Measurements from ENCODE around the gene TSR2.

TSR2 gene

GRCh38 chrX:54439960-54440871 is at the start of gene TSR2:
TSS of gene TSR2 (plus strand) at chrX:54440404. CDS start at chrX:54440422, 18 bp downstream.
- peak; percentile 82 for DNase-seq

- no peak for DNase-seq
These were observed 43.1 kb upstream of the TSR2 start for GRCh38 chrX:54397113-54397512.

- no peak for DNase-seq
These were observed 32.9 kb upstream of the TSR2 start for GRCh38 chrX:54407266-54407665.

GRCh38 chrX:54411732-54412131 is 28.5 kb upstream of the TSR2 start:
- no peak for DNase-seq

GRCh38 chrX:54413753-54414152 is 26.5 kb upstream of the TSR2 start:
- peak; percentile 3 for DNase-seq

- DNase-seq = no peak
These were observed 24.5 kb upstream of the TSR2 start for GRCh38 chrX:54415534-54416350.

GRCh38 chrX:54416965-54417364 is 23.2 kb upstream of the TSR2 start:
- DNase-seq = no peak

GRCh38 chrX:54419559-54420302 is 20.5 kb upstream of the TSR2 start:
- no peak for DNase-seq

GRCh38 chrX:54422168-54422567 is 18.0 kb upstream of the TSR2 start:
- DNase-seq = no peak

GRCh38 chrX:54423161-54423888 is 16.9 kb upstream of the TSR2 start:
- peak; percentile 4 for DNase-seq

GRCh38 chrX:54427837-54428424 is 12.3 kb upstream of the TSR2 start:
- DNase-seq = no peak

- no peak for DNase-seq
These were observed 9.7 kb upstream of the TSR2 start for GRCh38 chrX:54430519-54430918.

- no peak for DNase-seq
These were observed 5.1 kb upstream of the TSR2 start for GRCh38 chrX:54435121-54435520.

- no peak for DNase-seq
These were observed 2.6 kb downstream of the TSR2 start for GRCh38 chrX:54442790-54443189.

GRCh38 chrX:54444752-54445151 is 4.5 kb downstream of the TSR2 start:
- no peak for DNase-seq

GRCh38 chrX:54446084-54446483 is 5.9 kb downstream of the TSR2 start:
- no peak for DNase-seq

- peak; percentile 7 for DNase-seq
These were observed 7.3 kb downstream of the TSR2 start for GRCh38 chrX:54447461-54447860.

GRCh38 chrX:54449929-54450328 is 9.7 kb downstream of the TSR2 start:
- no peak for DNase-seq

- DNase-seq = no peak
These were observed 12.7 kb downstream of the TSR2 start for GRCh38 chrX:54452920-54453319.

GRCh38 chrX:54470054-54470760 is 30.0 kb downstream of the TSR2 start:
- no peak for DNase-seq

All from activated CD4-positive, alpha-beta T cell treated with anti-CD3 and anti-CD28 coated beads for 48 hours (primary cell).